ENCODE measurements around the gene EFCAB10.

DNA sequence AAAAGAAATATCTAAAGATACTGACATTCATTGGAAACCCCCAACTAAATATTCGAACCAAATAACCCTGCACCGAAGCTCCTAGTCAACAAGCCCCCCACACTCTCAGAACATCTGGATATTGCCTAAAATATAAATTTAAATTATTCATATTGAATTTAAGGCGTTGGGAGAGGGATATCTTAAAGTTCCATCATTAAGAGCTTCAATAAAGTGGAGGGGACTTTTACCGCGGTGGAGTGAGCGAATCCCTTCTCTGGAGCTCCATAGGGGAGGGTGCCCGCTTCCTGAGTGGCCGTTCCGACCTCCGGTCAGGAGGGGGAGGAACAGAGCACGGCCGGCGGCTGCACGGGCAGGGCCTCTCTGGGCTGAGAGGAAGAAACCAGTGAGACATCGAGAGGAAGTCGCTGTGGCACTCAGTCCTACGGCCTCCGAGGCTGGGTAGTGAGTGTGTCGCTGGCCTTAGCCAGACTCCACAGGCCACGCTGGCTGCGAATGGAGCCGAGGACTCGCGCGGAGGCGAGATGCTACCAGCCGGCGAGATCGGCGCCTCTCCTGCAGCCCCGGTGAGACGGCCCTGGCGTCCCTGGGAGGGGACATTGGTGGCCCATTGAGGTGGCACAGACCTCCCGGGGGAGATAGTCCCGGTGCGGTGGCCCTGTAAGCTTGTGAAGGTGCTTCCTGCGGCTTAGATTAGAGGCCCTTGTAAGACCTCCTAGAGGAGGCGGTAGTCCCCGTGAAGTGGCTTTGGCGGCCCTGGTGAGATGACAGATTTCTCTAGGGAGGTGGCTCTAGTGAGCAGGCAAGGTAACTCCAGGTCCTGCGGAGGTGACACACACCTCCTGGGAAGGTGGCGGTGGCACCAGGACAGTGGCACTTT is 49.3 kb downstream of the EFCAB10 start, which contains the start of gene RINT1:
- TF ChIP-seq, protein P1, sequence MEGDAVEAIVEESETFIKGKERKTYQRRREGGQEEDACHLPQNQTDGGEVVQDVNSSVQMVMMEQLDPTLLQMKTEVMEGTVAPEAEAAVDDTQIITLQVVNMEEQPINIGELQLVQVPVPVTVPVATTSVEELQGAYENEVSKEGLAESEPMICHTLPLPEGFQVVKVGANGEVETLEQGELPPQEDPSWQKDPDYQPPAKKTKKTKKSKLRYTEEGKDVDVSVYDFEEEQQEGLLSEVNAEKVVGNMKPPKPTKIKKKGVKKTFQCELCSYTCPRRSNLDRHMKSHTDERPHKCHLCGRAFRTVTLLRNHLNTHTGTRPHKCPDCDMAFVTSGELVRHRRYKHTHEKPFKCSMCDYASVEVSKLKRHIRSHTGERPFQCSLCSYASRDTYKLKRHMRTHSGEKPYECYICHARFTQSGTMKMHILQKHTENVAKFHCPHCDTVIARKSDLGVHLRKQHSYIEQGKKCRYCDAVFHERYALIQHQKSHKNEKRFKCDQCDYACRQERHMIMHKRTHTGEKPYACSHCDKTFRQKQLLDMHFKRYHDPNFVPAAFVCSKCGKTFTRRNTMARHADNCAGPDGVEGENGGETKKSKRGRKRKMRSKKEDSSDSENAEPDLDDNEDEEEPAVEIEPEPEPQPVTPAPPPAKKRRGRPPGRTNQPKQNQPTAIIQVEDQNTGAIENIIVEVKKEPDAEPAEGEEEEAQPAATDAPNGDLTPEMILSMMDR (conservative IDR thresholded peaks at IDR 0.05; ENCODE audit: low read length), result peak; percentile 74
- TF ChIP-seq EZH2phosphoT487 (IDR thresholded peaks at IDR 0.05; ENCODE audit: borderline replicate concordance), result no peak

Measured in Loucy (cell line).